ENCODE results near the gene MDM4.

The MDM4 gene

DNA sequence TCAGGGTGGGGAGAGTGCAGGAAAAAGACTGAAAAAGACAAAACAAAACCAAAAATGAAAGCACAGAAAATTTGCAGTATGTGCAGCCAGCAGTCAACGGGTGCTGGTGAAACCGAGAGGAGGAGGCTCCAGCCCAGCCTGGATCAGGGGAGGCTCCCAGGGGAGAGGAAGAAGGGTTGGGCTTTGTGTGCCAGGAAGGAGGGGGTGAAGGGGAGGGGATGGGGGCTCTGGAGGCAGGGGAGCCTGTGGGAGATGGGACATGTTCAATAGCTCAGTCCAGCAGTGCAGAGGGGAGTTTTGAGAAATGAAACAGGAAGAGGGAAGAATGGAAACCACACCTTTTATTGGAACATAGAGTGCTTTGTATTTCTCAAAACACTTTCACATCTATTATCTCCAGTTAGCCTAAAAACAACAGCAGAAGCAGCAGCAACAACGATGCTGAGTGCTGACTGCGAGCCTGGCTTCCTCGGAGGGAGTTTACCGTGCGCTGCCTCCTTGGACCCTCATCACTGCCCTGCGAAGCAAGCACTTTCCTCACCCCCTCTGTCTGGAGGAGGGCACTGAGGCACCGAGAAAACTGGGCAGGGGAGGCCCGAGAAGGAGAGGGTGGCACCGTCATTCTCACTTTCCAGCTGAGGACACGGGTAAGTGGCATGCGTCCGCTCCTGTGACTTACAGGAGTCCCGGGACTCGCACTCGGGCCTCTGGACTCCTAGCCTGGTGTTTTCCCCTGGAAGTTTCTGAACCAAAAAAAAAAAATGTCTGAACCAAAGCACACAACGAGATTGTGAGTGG lies 62.9 kb downstream of the MDM4 start:
- DNase-seq (ENCODE audit: low read depth, low spot score), result no peak

DNA sequence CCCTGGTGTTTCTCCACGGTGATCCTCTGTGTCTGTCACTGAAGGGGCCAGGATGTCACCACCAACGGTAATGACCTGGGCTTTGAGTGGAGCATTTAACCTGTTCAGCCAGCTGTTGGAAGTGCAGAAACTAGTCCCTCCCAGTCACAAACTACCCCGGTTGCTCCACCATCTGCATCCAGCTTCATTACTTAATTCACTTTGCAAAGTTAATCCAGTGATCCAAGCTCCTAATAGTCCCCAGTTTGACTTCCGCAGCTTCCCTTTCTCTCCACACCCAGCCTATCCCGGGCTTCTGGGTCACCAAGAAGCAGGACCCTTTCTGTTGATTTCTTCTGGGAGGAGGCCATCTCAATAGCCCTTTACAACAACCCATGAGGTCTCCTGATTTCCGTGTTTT lies 63.5 kb downstream of the MDM4 start:
- DNase-seq (ENCODE audit: low read depth, low spot score), result no peak

DNA sequence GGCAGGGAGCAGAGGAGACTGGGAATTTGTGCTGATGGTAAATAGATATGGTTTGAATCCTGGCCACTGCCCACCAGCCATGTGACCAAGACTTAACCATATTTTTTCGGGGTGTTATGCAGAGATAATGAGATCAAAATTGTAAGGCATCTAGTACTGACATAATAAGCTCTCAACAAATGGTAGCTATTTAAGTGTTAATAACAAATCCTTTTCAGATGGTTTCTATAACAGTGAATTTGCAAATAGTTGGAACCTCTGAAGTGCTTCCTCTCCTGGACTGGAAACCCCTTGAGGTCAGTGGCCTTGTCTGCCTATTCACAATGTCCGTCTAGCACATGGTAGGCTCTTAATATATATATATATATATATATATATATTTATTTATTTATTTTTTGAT lies 64.7 kb downstream of the MDM4 start:
- no peak for DNase-seq (ENCODE audit: low read depth, low spot score)

- DNase-seq (ENCODE audit: low read depth, low spot score), result no peak
Measured at GRCh38 chr1:204581759-204582158, 65.6 kb downstream of the MDM4 start.

DNA sequence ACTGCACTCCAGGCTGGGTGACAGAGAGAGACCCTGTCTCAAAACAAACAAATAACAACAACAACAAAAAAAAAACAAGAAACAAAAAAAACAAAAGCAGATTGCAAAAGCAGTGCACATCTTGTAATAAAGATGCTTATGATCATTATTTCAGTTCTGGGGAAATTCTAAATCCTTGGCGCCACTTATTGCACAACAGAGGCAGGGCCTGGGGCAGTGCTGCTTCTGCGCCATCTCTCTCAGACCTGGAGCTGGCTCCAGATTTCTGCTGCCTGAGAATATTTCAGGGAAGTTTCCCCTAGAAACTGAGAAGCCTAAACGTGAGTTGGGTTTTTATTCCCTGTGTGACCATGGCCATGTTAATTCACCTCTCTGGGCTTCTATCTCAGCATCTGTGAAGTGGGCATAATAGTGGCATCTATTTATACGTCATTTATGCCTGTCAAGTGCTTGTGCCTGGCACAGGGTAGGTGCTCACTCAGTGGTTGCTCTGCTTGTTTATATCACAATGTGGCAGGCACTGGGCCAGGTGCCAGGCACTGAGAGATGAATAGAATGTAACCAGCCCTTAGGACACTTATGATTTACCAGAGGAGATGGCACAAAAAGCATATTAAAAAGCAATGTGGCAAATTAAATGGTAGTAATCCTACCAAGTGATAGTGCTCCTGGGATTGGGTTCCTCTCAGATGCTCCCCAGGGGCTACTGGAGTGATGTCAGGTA lies 67.9 kb downstream of the MDM4 start:
- DNase-seq (ENCODE audit: low read depth, low spot score), result no peak

GRCh38 chr1:204584699-204585372 lies 68.6 kb downstream of the MDM4 start:
- no peak for DNase-seq (ENCODE audit: low read depth, low spot score)

- no peak for DNase-seq (ENCODE audit: low read depth, low spot score)
Measured at GRCh38 chr1:204587621-204588020, 71.4 kb downstream of the MDM4 start.

DNA sequence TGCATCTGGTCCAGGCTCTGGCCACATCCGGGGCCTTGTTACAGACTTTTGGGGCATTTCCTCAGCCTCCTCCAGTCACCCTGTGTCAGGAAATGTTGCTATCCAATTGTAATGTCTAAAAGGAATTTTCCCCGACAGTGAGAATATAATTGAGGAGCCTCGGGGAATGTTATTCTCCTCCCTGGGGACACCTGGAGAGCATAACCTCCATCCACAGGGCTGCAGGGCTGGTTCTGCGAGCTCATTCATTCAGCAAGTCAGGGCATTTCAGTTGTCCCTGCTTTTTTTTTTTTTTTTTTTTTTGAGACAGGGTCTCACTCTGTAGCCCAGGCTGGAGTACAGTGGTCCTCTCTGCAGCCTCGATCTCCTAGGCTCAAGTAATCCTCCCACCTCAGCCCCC lies 72.6 kb downstream of the MDM4 start:
- no peak for DNase-seq (ENCODE audit: low read depth, low spot score)

GRCh38 chr1:204589409-204590038 lies 73.3 kb downstream of the MDM4 start:
- no peak for DNase-seq (ENCODE audit: low read depth, low spot score)

- no peak for DNase-seq (ENCODE audit: low read depth, low spot score)
Measured at GRCh38 chr1:204591473-204592090, 75.4 kb downstream of the MDM4 start.

- no peak for DNase-seq (ENCODE audit: low read depth, low spot score)
Measured at GRCh38 chr1:204592246-204592948, 76.2 kb downstream of the MDM4 start.

DNA sequence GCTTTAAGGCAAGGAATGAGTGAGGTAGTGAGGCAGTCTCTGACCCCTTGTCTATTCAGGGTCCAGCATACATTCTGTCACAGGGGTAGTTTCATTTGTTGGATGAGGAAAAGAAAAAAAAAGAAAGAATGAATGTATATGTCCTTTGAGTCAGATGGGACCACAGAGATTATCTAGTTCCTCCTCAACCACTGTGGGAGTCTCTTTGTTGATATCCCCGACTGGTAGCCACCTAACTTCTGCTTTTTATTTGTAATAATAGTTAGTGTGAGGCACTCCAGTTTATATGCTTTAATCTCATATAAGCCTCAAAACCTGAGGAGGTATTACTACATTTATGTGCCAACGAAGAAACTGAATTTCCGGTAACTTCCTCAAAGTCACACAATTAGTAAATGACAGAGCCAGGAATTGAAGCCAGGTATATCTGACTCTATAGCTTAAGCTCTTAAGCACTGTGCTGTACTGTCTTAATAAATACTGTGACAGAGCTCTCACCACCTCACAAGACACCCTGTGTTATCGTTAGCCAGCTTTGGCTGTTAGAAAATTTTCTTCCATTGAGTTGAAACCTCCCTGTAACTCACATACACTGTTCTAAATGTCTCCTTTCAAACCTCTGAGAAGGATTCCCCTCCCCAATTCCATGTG lies 82.2 kb downstream of the MDM4 start:
- no peak for DNase-seq (ENCODE audit: low read depth, low spot score)

- no peak for DNase-seq (ENCODE audit: low read depth, low spot score)
Measured at GRCh38 chr1:204599098-204599497, 82.9 kb downstream of the MDM4 start.

- DNase-seq (ENCODE audit: low read depth, low spot score), result no peak
Measured at GRCh38 chr1:204599596-204599995, 83.4 kb downstream of the MDM4 start.

DNA sequence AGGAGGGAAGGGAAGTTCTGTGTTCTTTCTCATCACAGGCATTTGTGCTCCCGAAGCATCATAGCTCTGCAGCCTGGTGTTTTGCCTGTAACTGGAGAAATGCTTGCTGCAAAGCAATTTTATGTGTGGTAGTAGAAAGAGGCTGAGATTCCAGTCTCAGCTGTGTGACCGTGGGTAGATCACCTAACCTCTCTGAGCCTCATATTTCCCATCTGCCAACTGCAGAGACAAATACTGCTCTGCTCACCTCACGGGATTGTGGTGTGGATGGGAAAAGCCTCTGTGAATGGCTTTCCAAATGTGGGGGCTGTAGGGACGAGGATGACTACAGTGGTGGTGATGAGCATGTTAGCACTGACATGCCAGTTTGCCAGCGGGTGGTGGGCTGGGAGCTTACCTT lies 84.0 kb downstream of the MDM4 start:
- no peak for DNase-seq (ENCODE audit: low read depth, low spot score)

DNA sequence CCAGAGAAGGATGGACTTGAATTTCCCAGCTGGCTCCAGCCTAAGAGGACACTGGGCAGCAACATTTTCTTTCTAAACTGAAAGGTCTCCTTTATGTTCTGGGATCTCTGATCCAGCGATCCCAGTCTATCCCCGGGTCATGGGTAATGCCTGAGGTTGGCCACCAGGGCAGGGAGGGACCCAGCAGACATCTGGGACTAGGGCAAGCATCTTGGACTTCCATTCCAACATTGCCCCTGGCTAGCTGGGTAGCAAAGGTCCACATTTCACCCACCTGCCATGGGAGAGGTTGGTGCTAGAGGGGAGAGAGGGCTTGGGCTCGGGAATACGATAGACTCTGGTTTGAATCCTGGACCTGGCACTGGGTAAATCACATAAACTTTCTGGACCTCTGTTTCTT lies 84.8 kb downstream of the MDM4 start:
- no peak for DNase-seq (ENCODE audit: low read depth, low spot score)

- peak; percentile 85 for DNase-seq (ENCODE audit: low read depth, low spot score)
Measured at GRCh38 chr1:204602111-204602579, 85.9 kb downstream of the MDM4 start.

GRCh38 chr1:204602871-204603542 lies 86.8 kb downstream of the MDM4 start:
- no peak for DNase-seq (ENCODE audit: low read depth, low spot score)

DNA sequence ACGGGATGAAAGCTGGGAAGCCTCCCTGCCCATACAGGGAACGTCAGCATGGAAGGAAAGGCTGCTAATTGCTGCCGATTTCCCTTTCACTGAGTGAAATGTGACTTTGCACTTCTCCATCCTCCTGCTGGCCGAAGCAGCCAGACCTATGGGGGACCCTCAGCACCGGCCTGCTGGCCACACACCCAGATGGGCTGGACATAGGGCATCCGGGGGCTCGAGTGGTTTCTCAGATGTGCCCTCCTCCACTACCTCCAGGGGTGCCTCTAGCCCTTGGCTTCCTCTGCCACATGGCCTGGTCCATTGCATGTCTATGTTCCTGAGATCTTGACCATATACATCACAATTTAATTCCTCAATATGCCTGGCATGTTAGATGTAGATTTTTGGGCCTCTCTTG lies 89.6 kb downstream of the MDM4 start:
- no peak for DNase-seq (ENCODE audit: low read depth, low spot score)
